GM12873 (cell line): ENCODE data around the gene LARP4B.

Experiments
- CTCF ChIP-seq: IDR thresholded peaks from 2 replicates; pipeline ENCODE4 v1.5.1; 2012; ENCODE audit warnings: low read depth, mild to moderate bottlenecking, moderate library complexity, low read length, control low read depth; ENCODE audit not compliant: insufficient read depth; ENCODE audit errors: missing control alignments

The LARP4B gene

GRCh38 chr10:771647-772046, 159.9 kb downstream of the LARP4B start:
- no peak for TF ChIP-seq CTCF

DNA sequence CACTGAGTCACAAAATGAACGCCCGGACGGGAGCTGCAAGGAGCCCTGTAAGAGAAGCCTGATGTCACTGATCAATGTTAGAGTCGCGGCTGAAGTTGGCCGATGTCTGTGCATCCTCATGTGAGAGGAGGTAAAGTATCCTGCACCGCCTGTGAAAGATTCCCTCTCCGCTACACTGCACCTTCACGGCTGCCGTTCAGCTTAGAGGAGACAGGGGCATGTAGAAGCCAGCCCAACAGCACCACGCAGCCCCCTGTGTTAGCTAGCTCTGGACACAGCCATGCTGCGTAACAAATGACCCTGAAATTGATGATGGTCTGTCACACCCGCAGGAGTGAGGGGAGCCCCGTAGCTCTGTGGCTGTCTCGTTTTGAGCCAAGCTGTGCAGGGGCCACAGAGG, 160.5 kb downstream of the LARP4B start:
- TF ChIP-seq CTCF = no peak

GRCh38 chr10:767794-768193, 163.7 kb downstream of the LARP4B start:
- no peak for TF ChIP-seq CTCF

GRCh38 chr10:767211-767610, 164.3 kb downstream of the LARP4B start:
- no peak for TF ChIP-seq CTCF

GRCh38 chr10:761376-761775, 170.1 kb downstream of the LARP4B start:
- no peak for TF ChIP-seq CTCF

DNA sequence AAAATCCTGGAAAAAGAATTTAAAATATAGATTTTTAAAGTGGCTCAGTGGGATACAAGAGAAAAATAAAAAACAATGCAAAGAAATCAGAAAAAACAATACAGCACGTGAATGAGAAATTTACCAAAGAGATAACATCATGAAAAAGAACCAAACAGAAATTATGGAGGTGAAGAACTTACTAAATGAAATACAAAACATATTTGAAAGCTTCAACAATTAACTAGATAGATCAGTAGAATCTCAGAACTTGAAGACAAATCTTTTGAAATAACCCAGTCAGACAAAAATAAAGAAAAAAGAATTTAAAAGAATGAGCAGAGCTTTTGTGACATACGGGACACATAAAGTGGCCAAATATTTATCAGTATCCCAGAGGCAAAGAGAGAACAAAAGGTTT, 170.9 kb downstream of the LARP4B start:
- TF ChIP-seq CTCF = no peak

GRCh38 chr10:759898-760477, 171.5 kb downstream of the LARP4B start:
- no peak for TF ChIP-seq CTCF
